GM12891 (cell line): ENCODE results near the gene CD72.

Experiments
- POLR2A ChIP-seq: IDR thresholded peaks from 2 replicates; pipeline ENCODE4 v1.6.1; 2011; ENCODE audit warnings: low read depth, low read length, control low read depth
- POLR2AphosphoS5 ChIP-seq: IDR thresholded peaks from 2 replicates; pipeline ENCODE4 v1.6.1; 2011; ENCODE audit warnings: low read depth, low read length, control low read depth
- SPI1 ChIP-seq: IDR thresholded peaks from 2 replicates; pipeline ENCODE4 v1.6.1; 2011; ENCODE audit warnings: low read depth, low read length, control low read depth
- TAF1 ChIP-seq: IDR thresholded peaks from 2 replicates; pipeline ENCODE4 v1.6.1; 2011; ENCODE audit warnings: low read depth, low read length, control low read depth

DNA sequence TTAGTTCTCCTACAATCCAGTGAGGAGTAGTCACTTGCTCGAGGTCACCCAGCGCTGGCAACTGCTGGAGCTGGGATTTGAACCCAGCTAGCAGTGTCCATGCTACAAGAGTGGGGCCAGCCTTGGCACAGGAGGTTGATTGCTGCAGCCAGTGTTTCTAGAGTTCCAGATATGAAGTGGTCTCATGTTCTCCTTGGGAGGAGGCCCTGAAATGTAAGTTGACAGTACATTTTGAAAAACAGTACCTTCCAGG, 40.7 kb upstream of the CD72 start:
- TF ChIP-seq SPI1 (no peak), POLR2A (no peak), POLR2AphosphoS5 (no peak), TAF1 (no peak)
